Inferior parietal cortex (tissue), 1 donor: ENCODE measurements around the gene GGA3.
"Not testable (repeated sequence)": the region's sequence is repeated elsewhere in the genome, so short reads cannot be mapped to it uniquely, and the experiment has no call there.

Source experiments
- DNase-seq: peaks from one replicate; pipeline ENCODE4 v3.0.0-alpha.2; 2016; ENCODE audit errors: extremely low spot score

The GGA3 gene

GRCh38 chr17:75218131-75218530, 43.3 kb downstream of the GGA3 start:
- no peak for DNase-seq

GRCh38 chr17:75209061-75209460, 52.3 kb downstream of the GGA3 start:
- DNase-seq, result no peak

GRCh38 chr17:75208161-75208560, 53.2 kb downstream of the GGA3 start:
- DNase-seq, result no peak

DNA sequence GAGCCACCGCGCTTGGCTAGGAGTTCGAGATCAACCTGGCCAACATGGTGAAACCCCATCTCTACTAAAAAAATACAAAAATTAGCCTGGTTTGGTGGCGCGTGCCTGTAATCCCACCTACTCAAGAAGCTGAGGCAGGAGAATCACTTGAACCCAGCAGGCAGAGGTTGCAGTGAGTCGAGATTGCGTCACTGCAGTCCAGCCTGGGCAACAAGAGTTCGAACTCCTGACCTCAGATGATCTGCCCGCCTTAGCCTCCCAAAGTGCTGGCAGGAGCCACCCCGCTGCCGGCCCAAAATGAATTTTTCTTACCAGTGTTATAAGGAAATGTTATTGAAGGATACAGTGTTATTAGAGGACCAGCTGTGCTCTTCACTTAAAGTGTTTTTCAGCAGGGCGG, 53.6 kb downstream of the GGA3 start:
- no peak for DNase-seq

DNA sequence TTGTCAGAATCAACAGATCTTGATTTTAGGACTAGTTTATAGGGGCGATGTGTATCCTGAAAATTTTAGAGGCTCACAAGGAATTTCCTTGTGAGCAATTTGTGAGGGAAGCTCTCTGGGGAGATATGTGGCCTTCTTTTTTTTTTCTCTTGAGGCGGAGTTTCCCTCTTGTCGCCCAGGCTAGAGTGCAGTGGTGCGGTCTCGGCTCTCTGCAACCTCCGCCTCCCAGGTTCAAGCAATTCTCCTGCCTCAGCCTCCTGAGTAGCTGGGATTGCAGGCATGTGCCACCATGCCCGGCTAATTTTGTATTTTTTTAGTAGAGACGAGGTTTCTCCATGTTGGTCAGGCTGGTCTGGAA, 54.4 kb downstream of the GGA3 start:
- DNase-seq, result not testable (repeated sequence)

DNA sequence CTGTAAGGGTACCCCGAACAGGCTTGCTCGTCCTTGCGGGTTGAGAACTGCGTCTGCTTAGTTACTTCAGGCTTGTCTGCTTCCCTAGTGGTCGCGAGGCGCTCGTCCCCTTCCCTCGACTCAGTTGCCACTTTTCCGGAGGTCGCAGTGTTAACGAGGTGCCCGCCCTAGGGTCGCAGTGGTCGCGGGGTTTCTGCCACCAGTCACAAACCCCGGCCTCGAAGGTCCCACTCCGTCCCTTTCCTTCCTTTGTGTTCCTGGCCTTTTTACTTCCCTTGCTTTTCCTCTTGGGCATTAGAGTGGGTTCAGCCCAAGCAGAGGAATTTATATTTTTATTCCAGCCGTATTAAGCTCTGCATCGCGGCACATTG, 55.6 kb downstream of the GGA3 start:
- no peak for DNase-seq

GRCh38 chr17:75205037-75205792, 56.2 kb downstream of the GGA3 start, which contains the start of gene NUP85:
Gene NUP85, plus strand, starts transcription at chr17:75205679. Its CDS starts 83 bp downstream, at chr17:75205762.
- peak; percentile 94 for DNase-seq

- no peak for DNase-seq
These were observed 61.4 kb downstream of the GGA3 start for GRCh38 chr17:75199886-75200618.

GRCh38 chr17:75194879-75195278, 66.5 kb downstream of the GGA3 start:
- DNase-seq, result no peak

DNA sequence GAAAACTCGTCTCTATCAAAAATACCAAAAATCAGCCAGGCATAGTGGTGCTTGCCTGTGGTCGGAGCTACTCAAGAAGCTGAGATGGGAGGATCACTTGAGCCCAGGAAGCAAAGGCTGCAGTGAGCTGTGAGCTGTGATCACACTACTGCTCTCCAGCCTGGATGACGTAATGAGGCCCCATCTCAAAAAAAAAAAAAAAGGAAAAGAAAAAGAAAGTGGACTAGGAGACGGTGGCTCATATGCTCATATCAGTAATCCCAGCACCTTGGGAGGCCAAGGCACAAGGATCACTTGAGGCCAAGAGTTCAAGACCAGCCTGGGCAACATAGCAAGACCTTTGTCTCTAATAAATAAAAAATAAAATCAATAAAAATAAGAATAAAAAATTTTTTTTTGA, 69.8 kb downstream of the GGA3 start:
- DNase-seq, result no peak

GRCh38 chr17:75188614-75189013, 72.8 kb downstream of the GGA3 start:
- no peak for DNase-seq
